Skeletal muscle cell (primary cell): ENCODE results near the gene SLC38A10.

Source experiments
- DNase-seq: peaks from one replicate; pipeline ENCODE4 v3.0.0-alpha.2; 2010; ENCODE audit warnings: low read depth
- H3K4me3 ChIP-seq: 2 replicates; pipeline ENCODE4 v1.5.1; 2011; ENCODE audit warnings: low read depth, mild to moderate bottlenecking, control low read depth, low read length, moderate library complexity

Gene SLC38A10

GRCh38 chr17:81200201-81200600 is 94.9 kb downstream of the SLC38A10 start:
- H3K4me3 ChIP-seq = no peak overlapping the region
- no peak for DNase-seq

GRCh38 chr17:81199482-81199830 is 95.7 kb downstream of the SLC38A10 start:
- H3K4me3 ChIP-seq = no peak overlapping the region
- DNase-seq = no peak

GRCh38 chr17:81198826-81199481 is 96.2 kb downstream of the SLC38A10 start:
- no peak for DNase-seq
- no peak overlapping the region for H3K4me3 ChIP-seq

- DNase-seq = no peak
- H3K4me3 ChIP-seq = no peak overlapping the region
Observed at GRCh38 chr17:81197831-81198490, 97.1 kb downstream of the SLC38A10 start.

GRCh38 chr17:81197409-81197795 is 97.7 kb downstream of the SLC38A10 start:
- no peak overlapping the region for H3K4me3 ChIP-seq
- DNase-seq = no peak

GRCh38 chr17:81196505-81197408 is 98.3 kb downstream of the SLC38A10 start:
- no peak for DNase-seq

GRCh38 chr17:81195941-81196495 is 99.1 kb downstream of the SLC38A10 start:
- H3K4me3 ChIP-seq = no peak overlapping the region
- no peak for DNase-seq

More at GRCh38 chr17:81196505-81197408, 98.3 kb downstream of the SLC38A10 start:
- no peak overlapping the region for H3K4me3 ChIP-seq
